Breast epithelium (tissue), 4 donors: Measurements from ENCODE around the gene ZC3H4. TPM values are rescaled to one million over a fixed set of nuclear protein-coding genes. Genes with fewer than 3 reads are reported as not detected.

Source experiments
- DNase-seq, 2 donors: peaks; one replicate each; pipeline ENCODE4 v3.0.0-alpha.2; 2019; ENCODE audit warnings: low spot score in 2 of 2
- H3K27ac ChIP-seq, 2 donors: fragments of 200-600 bp; sonication (generic) in 1 of 2; one replicate each; pipeline ENCODE4 v1.5.1; 2016 to 2019; ENCODE audit warnings: mild to moderate bottlenecking in 1 of 2
- H3K27me3 ChIP-seq, 2 donors: fragments of 200-600 bp; sonication (generic) in 1 of 2; one replicate each; pipeline versions ENCODE4 v1.5.1 to v1.6.0; 2017 to 2019; ENCODE audit warnings: control low read depth in 1 of 2, mild to moderate bottlenecking in 1 of 2
- H3K36me3 ChIP-seq: fragments of 200-600 bp; one replicate; pipeline ENCODE4 v1.5.1; 2019
- H3K4me1 ChIP-seq, 2 donors: fragments of 200-600 bp; sonication (generic); one replicate each; pipeline ENCODE4 v1.5.1; 2016 to 2019; ENCODE audit warnings: control low read depth in 1 of 2
- H3K4me3 ChIP-seq, 3 donors: fragments of 200-600 bp; sonication (generic); 1 replicate in 2 of 3; 2 replicates in 1 of 3; pipeline ENCODE4 v1.5.1; 2016 to 2019; ENCODE audit warnings: mild to moderate bottlenecking in 3 of 3, moderate library complexity in 2 of 3
- H3K9me3 ChIP-seq, 2 donors: fragments of 200-600 bp; sonication (generic) in 1 of 2; one replicate each; pipeline ENCODE4 v1.5.1; 2016 to 2019; ENCODE audit warnings: control low read depth in 1 of 2
- POLR2A ChIP-seq: fragments of 450-650 bp; IDR thresholded peaks from one replicate; pipeline ENCODE4 v1.6.1; 2016; ENCODE audit warnings: antibody characterized with exemption, mild to moderate bottlenecking, moderate library complexity
- POLR2AphosphoS5 ChIP-seq, 3 donors: sonication (generic); formaldehyde crosslinking; IDR thresholded peaks; one replicate each; pipeline ENCODE4 v1.6.1; 2017; ENCODE audit warnings: antibody characterized with exemption in 3 of 3
- intact Hi-C: fragments of 100-400 bp; cut with DNase I; formaldehyde crosslinking; loops from one replicate; pipeline ENCODE4 v1.15.1; 2023; ENCODE audit warnings: low total_unique reads
- total RNA-seq, 3 donors: library from RNA; depleted of rRNA; stranded (reverse); fragments of >200 nt; gene quantifications; one replicate each; pipeline ENCODE4 v1.1.0, GENCODE V29; 2016
- TF ChIP-seq, protein P1 (sequence below), 3 donors: fragments of 450-650 bp; IDR thresholded peaks; one replicate each; pipeline ENCODE4 v1.5.1; 2016 to 2017; ENCODE audit warnings: antibody characterized with exemption in 3 of 3, mild to moderate bottlenecking in 3 of 3, moderate library complexity in 3 of 3

The ZC3H4 gene
- total RNA-seq, 3 donors from 2014 or later: 17.7 to 23.4 (median 19.5) TPM

GRCh38 chr19:47047272-47047762, 66.3 kb downstream of the ZC3H4 start:
- peak overlapping the region; percentile 76 to 98 (median 96) for H3K4me3 ChIP-seq
- H3K27ac ChIP-seq: no peak overlapping the region
- no peak for TF ChIP-seq POLR2A
- H3K27me3 ChIP-seq: no peaks in the 10 kb centered on the region
- intact Hi-C loops: no loop called here
- H3K4me1 ChIP-seq: no peaks in the 10 kb centered on the region
- DNase-seq: no peak
- H3K36me3 ChIP-seq: no peaks in the 10 kb centered on the region
- no peaks in the 10 kb centered on the region for H3K9me3 ChIP-seq

- H3K9me3 ChIP-seq: no peaks in the 10 kb centered on the region
- TF ChIP-seq POLR2A (no peak), POLR2AphosphoS5 (IDR thresholded peaks at IDR 0.05) (no peak)
- TF ChIP-seq, protein P1, sequence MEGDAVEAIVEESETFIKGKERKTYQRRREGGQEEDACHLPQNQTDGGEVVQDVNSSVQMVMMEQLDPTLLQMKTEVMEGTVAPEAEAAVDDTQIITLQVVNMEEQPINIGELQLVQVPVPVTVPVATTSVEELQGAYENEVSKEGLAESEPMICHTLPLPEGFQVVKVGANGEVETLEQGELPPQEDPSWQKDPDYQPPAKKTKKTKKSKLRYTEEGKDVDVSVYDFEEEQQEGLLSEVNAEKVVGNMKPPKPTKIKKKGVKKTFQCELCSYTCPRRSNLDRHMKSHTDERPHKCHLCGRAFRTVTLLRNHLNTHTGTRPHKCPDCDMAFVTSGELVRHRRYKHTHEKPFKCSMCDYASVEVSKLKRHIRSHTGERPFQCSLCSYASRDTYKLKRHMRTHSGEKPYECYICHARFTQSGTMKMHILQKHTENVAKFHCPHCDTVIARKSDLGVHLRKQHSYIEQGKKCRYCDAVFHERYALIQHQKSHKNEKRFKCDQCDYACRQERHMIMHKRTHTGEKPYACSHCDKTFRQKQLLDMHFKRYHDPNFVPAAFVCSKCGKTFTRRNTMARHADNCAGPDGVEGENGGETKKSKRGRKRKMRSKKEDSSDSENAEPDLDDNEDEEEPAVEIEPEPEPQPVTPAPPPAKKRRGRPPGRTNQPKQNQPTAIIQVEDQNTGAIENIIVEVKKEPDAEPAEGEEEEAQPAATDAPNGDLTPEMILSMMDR (IDR thresholded peaks at IDR 0.05): no peak
- intact Hi-C loops: no loop called here
Measured at GRCh38 chr19:47045867-47046470, 67.6 kb downstream of the ZC3H4 start.

GRCh38 chr19:47044946-47045866, 68.4 kb downstream of the ZC3H4 start:
- intact Hi-C loops: no loop called here
- Histone ChIP-seq H3K27me3 (no peaks in the 10 kb centered on the region), H3K27ac (no peak overlapping the region), H3K36me3 (no peaks in the 10 kb centered on the region), H3K9me3 (no peaks in the 10 kb centered on the region), H3K4me3 (no peak overlapping the region), H3K4me1 (no peaks in the 10 kb centered on the region)
- no peak for DNase-seq
- TF ChIP-seq POLR2A (no peak), POLR2AphosphoS5 (IDR thresholded peaks at IDR 0.05) (no peak)
- TF ChIP-seq, protein P1 (IDR thresholded peaks at IDR 0.05): no peak

More at GRCh38 chr19:47045867-47046470, 67.6 kb downstream of the ZC3H4 start:
- DNase-seq: no peak
- no peaks in the 10 kb centered on the region for H3K4me1 ChIP-seq
- no peaks in the 10 kb centered on the region for H3K27me3 ChIP-seq
- H3K4me3 ChIP-seq: no peak overlapping the region
- H3K27ac ChIP-seq: no peak overlapping the region
- H3K36me3 ChIP-seq: no peaks in the 10 kb centered on the region

- Histone ChIP-seq H3K4me3 (no peak overlapping the region), H3K27ac (no peak overlapping the region), H3K27me3 (no peaks in the 10 kb centered on the region), H3K36me3 (no peaks in the 10 kb centered on the region), H3K9me3 (no peaks in the 10 kb centered on the region), H3K4me1 (no peaks in the 10 kb centered on the region)
- TF ChIP-seq, protein P1 (IDR thresholded peaks at IDR 0.05): no peak
- no peak for TF ChIP-seq POLR2A
- no peak for DNase-seq
- intact Hi-C loops: no loop called here
Measured at GRCh38 chr19:47040869-47041268, 72.7 kb downstream of the ZC3H4 start.

GRCh38 chr19:47039239-47039874, 74.2 kb downstream of the ZC3H4 start:
- Histone ChIP-seq H3K27me3 (no peaks in the 10 kb centered on the region), H3K4me3 (no peak overlapping the region), H3K36me3 (no peaks in the 10 kb centered on the region), H3K9me3 (no peaks in the 10 kb centered on the region), H3K4me1 (no peaks in the 10 kb centered on the region), H3K27ac (no peak overlapping the region)
- DNase-seq: no peak
- TF ChIP-seq, protein P1 (IDR thresholded peaks at IDR 0.05): no peak
- TF ChIP-seq POLR2AphosphoS5 (IDR thresholded peaks at IDR 0.05): no peak
- no peak for TF ChIP-seq POLR2A
- intact Hi-C loops: no loop called here
